NB4 (cell line): ENCODE data around the gene PRX.

Experiments
- DNase-seq: peaks from one replicate; pipeline ENCODE4 v3.0.0; 2010; ENCODE audit warnings: low read depth
- H3K4me3 ChIP-seq: one replicate; pipeline ENCODE4 v1.5.1; 2011; ENCODE audit warnings: mild to moderate bottlenecking, low read depth, low read length, moderate library complexity
- CTCF ChIP-seq: IDR thresholded peaks from one replicate; pipeline ENCODE4 v1.5.1; 2012; ENCODE audit warnings: low read depth, low read length
- MAX ChIP-seq: IDR thresholded peaks from 2 replicates; pipeline ENCODE4 v1.6.1; 2011; ENCODE audit warnings: low read depth, low read length
- MYC ChIP-seq: IDR thresholded peaks from 2 replicates; pipeline ENCODE4 v1.6.1; 2011; ENCODE audit warnings: low read depth, low read length
- POLR2A ChIP-seq: IDR thresholded peaks from 2 replicates; pipeline ENCODE4 v1.6.1; 2011; ENCODE audit warnings: mild to moderate bottlenecking; ENCODE audit not compliant: insufficient read length; ENCODE audit errors: extremely low read depth

The PRX gene

GRCh38 chr19:40392894-40393517 is 20.2 kb downstream of the PRX start:
- DNase-seq = no peak
- TF ChIP-seq MYC (no peak), CTCF (no peak), MAX (no peak), POLR2A (no peak)

GRCh38 chr19:40392123-40392522 is 21.1 kb downstream of the PRX start:
- DNase-seq = no peak
- no peak for TF ChIP-seq MAX
- TF ChIP-seq POLR2A = no peak
- no peak for TF ChIP-seq CTCF
- no peak for TF ChIP-seq MYC
- no peak overlapping the region for H3K4me3 ChIP-seq

More at GRCh38 chr19:40392894-40393517, 20.2 kb downstream of the PRX start:
- H3K4me3 ChIP-seq = no peak overlapping the region

- no peak for DNase-seq
- H3K4me3 ChIP-seq = no peak within 1 kb of the TSS
- TF ChIP-seq MYC (no peak), CTCF (no peak), MAX (no peak), POLR2A (no peak)
Observed at GRCh38 chr19:40390084-40390742, 23.0 kb downstream of the PRX start, which contains the start of gene HIPK4. Gene HIPK4 (minus strand): TSS chr19:40390181. CDS start chr19:40389902, 279 bp downstream.

- TF ChIP-seq CTCF (no peak), POLR2A (no peak), MYC (no peak), MAX (no peak)
- H3K4me3 ChIP-seq = no peak overlapping the region
- DNase-seq = no peak
Observed at GRCh38 chr19:40389404-40390083, 23.6 kb downstream of the PRX start.

GRCh38 chr19:40388481-40388880 is 24.7 kb downstream of the PRX start:
- DNase-seq = no peak
- no peak overlapping the region for H3K4me3 ChIP-seq
- TF ChIP-seq MAX (no peak), CTCF (no peak), POLR2A (no peak), MYC (no peak)
